Mesenchymal stem cell (in vitro differentiated cells and primary cell): ENCODE measurements around the gene MAT2B.

Experiments used
- DNase-seq: peaks from one replicate; pipeline ENCODE4 v3.0.0-alpha.2; 2013
- H2AFZ ChIP-seq: one replicate; pipeline ENCODE4 v1.6.1; 2013; ENCODE audit warnings: low read depth, mild to moderate bottlenecking, control low read depth, inconsistent platforms, low read length, moderate library complexity
- H2AK5ac ChIP-seq: 2 replicates; pipeline ENCODE4 v1.6.1; 2013; ENCODE audit warnings: low read length, moderate library complexity, mild to moderate bottlenecking, inconsistent platforms; ENCODE audit not compliant: severe bottlenecking
- H2BK120ac ChIP-seq: one replicate; pipeline ENCODE4 v1.6.1; 2013; ENCODE audit warnings: low read depth, mild to moderate bottlenecking, inconsistent platforms, low read length, moderate library complexity
- H2BK12ac ChIP-seq, 2 experiments: one replicate each; pipeline ENCODE4 v1.6.1; 2013; ENCODE audit warnings: inconsistent platforms in 2 of 2, low read length in 2 of 2, mild to moderate bottlenecking in 2 of 2, moderate library complexity in 2 of 2, control low read depth in 1 of 2
- H2BK15ac ChIP-seq: one replicate; pipeline ENCODE4 v1.6.1; 2013; ENCODE audit warnings: mild to moderate bottlenecking, low read depth, inconsistent platforms; ENCODE audit not compliant: poor library complexity, severe bottlenecking
- H2BK5ac ChIP-seq: 2 replicates; pipeline ENCODE4 v1.6.1; 2013; ENCODE audit warnings: low read depth, mild to moderate bottlenecking, low read length, control low read depth, inconsistent platforms; ENCODE audit not compliant: poor library complexity, severe bottlenecking
- H3K14ac ChIP-seq, 2 experiments: one replicate each; pipeline ENCODE4 v1.6.1; 2013; ENCODE audit warnings: inconsistent platforms in 2 of 2, low read length in 2 of 2, control low read depth in 1 of 2, mild to moderate bottlenecking in 1 of 2, moderate library complexity in 1 of 2
- H3K18ac ChIP-seq, 2 experiments: one replicate each; pipeline ENCODE4 v1.6.1; 2013; ENCODE audit warnings: inconsistent platforms in 2 of 2, low read length in 2 of 2, control low read depth in 1 of 2, low read depth in 1 of 2, mild to moderate bottlenecking in 1 of 2
- H3K23ac ChIP-seq, 2 experiments: one replicate each; pipeline ENCODE4 v1.6.1; 2013; ENCODE audit warnings: inconsistent platforms in 2 of 2, low read length in 2 of 2, mild to moderate bottlenecking in 2 of 2, moderate library complexity in 2 of 2, control low read depth in 1 of 2
- H3K27ac ChIP-seq: 2 replicates; pipeline ENCODE4 v1.5.1; 2013; ENCODE audit warnings: mild to moderate bottlenecking, moderate library complexity, low read length, control low read depth, inconsistent platforms; ENCODE audit not compliant: poor library complexity, severe bottlenecking
- H3K27me3 ChIP-seq, 2 experiments: 2 replicates each; pipeline versions ENCODE4 v1.6.1 to v1.7.0; 2013; ENCODE audit warnings: low read length in 2 of 2, mild to moderate bottlenecking in 2 of 2, moderate library complexity in 2 of 2, control low read depth in 1 of 2, inconsistent platforms in 1 of 2; ENCODE audit not compliant: control insufficient read depth in 1 of 2, insufficient read depth in 1 of 2
- H3K36me3 ChIP-seq, 2 experiments: 2 replicates each; pipeline versions ENCODE4 v1.6.1 to v1.7.0; 2013; ENCODE audit warnings: low read length in 2 of 2, control low read depth in 1 of 2, inconsistent platforms in 1 of 2, low read depth in 1 of 2, mild to moderate bottlenecking in 1 of 2; ENCODE audit not compliant: insufficient read depth in 2 of 2, control insufficient read depth in 1 of 2
- H3K4ac ChIP-seq, 2 experiments: one replicate each; pipeline ENCODE4 v1.6.1; 2013; ENCODE audit warnings: inconsistent platforms in 2 of 2, low read length in 2 of 2, mild to moderate bottlenecking in 2 of 2, moderate library complexity in 2 of 2, control low read depth in 1 of 2, low read depth in 1 of 2
- H3K4me1 ChIP-seq: 2 replicates; pipeline ENCODE4 v1.6.1; 2013; ENCODE audit warnings: low read depth, low read length, control low read depth; ENCODE audit not compliant: control insufficient read depth, insufficient read depth
- H3K4me2 ChIP-seq: 2 replicates; pipeline ENCODE4 v1.6.1; 2013; ENCODE audit warnings: low read length, mild to moderate bottlenecking, inconsistent platforms; ENCODE audit not compliant: poor library complexity, severe bottlenecking
- H3K4me3 ChIP-seq, 2 experiments: 2 replicates each; pipeline versions ENCODE4 v1.5.1 to v1.7.0; 2013; ENCODE audit warnings: low read length in 2 of 2, mild to moderate bottlenecking in 2 of 2, control low read depth in 1 of 2, low read depth in 1 of 2; ENCODE audit not compliant: insufficient read depth in 1 of 2
- H3K79me1 ChIP-seq: replicated peaks from 2 replicates; pipeline ENCODE4 v1.6.1; 2013; ENCODE audit warnings: mild to moderate bottlenecking, control low read depth, low read length, inconsistent platforms; ENCODE audit not compliant: poor library complexity, severe bottlenecking
- H3K9ac ChIP-seq: 2 replicates; pipeline ENCODE4 v1.7.0; 2013; ENCODE audit warnings: mild to moderate bottlenecking, low read length, moderate library complexity
- H3K9me3 ChIP-seq: 2 replicates; pipeline ENCODE4 v1.7.0; 2013; ENCODE audit warnings: mild to moderate bottlenecking, low read length; ENCODE audit not compliant: control insufficient read depth
- H4K8ac ChIP-seq: one replicate; pipeline ENCODE4 v1.6.1; 2013; ENCODE audit warnings: inconsistent platforms, mild to moderate bottlenecking, low read length, moderate library complexity
- H4K91ac ChIP-seq: one replicate; pipeline ENCODE4 v1.6.1; 2013; ENCODE audit warnings: mild to moderate bottlenecking, low read length, inconsistent platforms
- WGBS: methylation state at CpG from one replicate; pipeline ENCODE4 v1.1.7; 2013; ENCODE audit warnings: mixed read lengths; 5-methylcytosine and 5-hydroxymethylcytosine counted together

The MAT2B gene

GRCh38 chr5:163467682-163468081 is 37.7 kb upstream of the MAT2B start:
- H3K9ac ChIP-seq = peak overlapping the region; percentile 21
- no peak overlapping the region for H3K23ac ChIP-seq
- H3K4me2 ChIP-seq = no peak overlapping the region
- H3K27ac ChIP-seq = no peak overlapping the region
- H2AK5ac ChIP-seq = no peak overlapping the region
- no peaks in the 10 kb centered on the region for H3K4me1 ChIP-seq
- H4K91ac ChIP-seq = no peak overlapping the region
- H4K8ac ChIP-seq = no peak overlapping the region
- peaks cover 0 to 2% of the 10 kb centered on the region in 2 experiments for H3K36me3 ChIP-seq
- H3K4me3 ChIP-seq = no peak overlapping the region
- no peak for DNase-seq
- WGBS = no CpG with 5 or more reads among the region's 4 CpGs
- no peaks in the 10 kb centered on the region for H3K9me3 ChIP-seq
- H3K18ac ChIP-seq = no peak overlapping the region
- H2AFZ ChIP-seq = no peak overlapping the region
- no peak overlapping the region for H2BK5ac ChIP-seq
- H3K4ac ChIP-seq = no peak overlapping the region
- no peak overlapping the region for H3K14ac ChIP-seq
- no peak overlapping the region for H2BK120ac ChIP-seq
- H2BK12ac ChIP-seq = no peak overlapping the region
- no peaks in the 10 kb centered on the region for H3K27me3 ChIP-seq
- H3K79me1 ChIP-seq = peaks cover 16% of the 10 kb centered on the region
- no peak overlapping the region for H2BK15ac ChIP-seq

DNA sequence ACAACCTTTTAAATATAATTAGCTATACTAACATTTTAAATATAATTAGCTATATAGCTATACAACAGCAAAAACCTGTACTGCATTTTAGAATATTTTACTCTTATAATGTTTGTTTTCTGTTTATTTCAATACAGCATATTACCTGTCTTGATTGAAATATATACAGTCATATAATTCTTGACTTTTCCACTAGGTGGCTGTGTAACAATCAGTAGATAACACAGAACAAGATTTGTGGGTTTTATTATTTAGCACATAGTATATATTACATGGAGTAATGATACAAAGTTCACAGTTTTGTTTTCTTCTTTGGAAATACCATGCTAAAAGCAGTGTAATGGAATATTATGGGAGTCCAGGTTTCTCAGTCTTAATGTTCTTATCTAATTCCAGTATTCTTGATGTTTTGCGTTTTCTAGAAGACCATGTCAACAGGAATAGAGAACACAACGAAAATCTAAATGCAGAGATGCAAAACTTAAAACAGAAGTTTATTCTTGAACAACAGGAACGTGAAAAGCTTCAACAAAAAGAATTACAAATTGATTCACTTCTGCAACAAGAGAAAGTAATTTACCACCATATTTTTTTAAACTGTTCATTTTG is 31.7 kb upstream of the MAT2B start:
- H2BK15ac ChIP-seq = no peak overlapping the region
- H2BK5ac ChIP-seq = no peak overlapping the region
- H3K36me3 ChIP-seq = peaks cover 0 to 7% of the 10 kb centered on the region in 2 experiments
- H3K4me2 ChIP-seq = no peak overlapping the region
- no peak overlapping the region for H4K8ac ChIP-seq
- H3K79me1 ChIP-seq = peaks cover 1% of the 10 kb centered on the region
- H3K4me3 ChIP-seq = no peak overlapping the region
- H2AK5ac ChIP-seq = no peak overlapping the region
- no peak overlapping the region for H3K9ac ChIP-seq
- no peaks in the 10 kb centered on the region for H3K9me3 ChIP-seq
- H3K23ac ChIP-seq = no peak overlapping the region
- H3K4ac ChIP-seq = no peak overlapping the region
- no peak overlapping the region for H3K14ac ChIP-seq
- H2BK12ac ChIP-seq = no peak overlapping the region
- H4K91ac ChIP-seq = no peak overlapping the region
- peak; percentile 38 for DNase-seq
- H3K27ac ChIP-seq = no peak overlapping the region
- no peaks in the 10 kb centered on the region for H3K27me3 ChIP-seq
- H3K4me1 ChIP-seq = no peaks in the 10 kb centered on the region
- H2BK120ac ChIP-seq = no peak overlapping the region
- no peak overlapping the region for H3K18ac ChIP-seq
- H2AFZ ChIP-seq = no peak overlapping the region
- 96% methylated on average over 3 of the region's 3 CpGs for WGBS

GRCh38 chr5:163475411-163475810 is 30.0 kb upstream of the MAT2B start:
- H3K9ac ChIP-seq = no peak overlapping the region
- no peak overlapping the region for H2BK12ac ChIP-seq
- H3K79me1 ChIP-seq = no peaks in the 10 kb centered on the region
- no peak overlapping the region for H2AFZ ChIP-seq
- H2AK5ac ChIP-seq = no peak overlapping the region
- H3K23ac ChIP-seq = no peak overlapping the region
- H2BK120ac ChIP-seq = no peak overlapping the region
- H4K8ac ChIP-seq = no peak overlapping the region
- no peak overlapping the region for H3K4me3 ChIP-seq
- H3K4me1 ChIP-seq = peaks cover 1% of the 10 kb centered on the region
- no peak overlapping the region for H3K4ac ChIP-seq
- H4K91ac ChIP-seq = no peak overlapping the region
- DNase-seq = no peak
- no peak overlapping the region for H3K18ac ChIP-seq
- WGBS = 90% methylated on average over 1 of the region's 2 CpGs
- no peaks in the 10 kb centered on the region for H3K9me3 ChIP-seq
- no peak overlapping the region for H3K4me2 ChIP-seq
- no peak overlapping the region for H2BK5ac ChIP-seq
- H3K36me3 ChIP-seq = peaks cover 0 to 7% of the 10 kb centered on the region in 2 experiments
- no peak overlapping the region for H3K14ac ChIP-seq
- no peak overlapping the region for H3K27ac ChIP-seq
- no peaks in the 10 kb centered on the region for H3K27me3 ChIP-seq
- H2BK15ac ChIP-seq = no peak overlapping the region

- no peak overlapping the region for H2AK5ac ChIP-seq
- H4K8ac ChIP-seq = no peak overlapping the region
- no peak overlapping the region for H3K9ac ChIP-seq
- H3K27me3 ChIP-seq = no peaks in the 10 kb centered on the region
- no peak overlapping the region for H2BK12ac ChIP-seq
- H3K18ac ChIP-seq = no peak overlapping the region
- H3K36me3 ChIP-seq = peaks cover 0 to 4% of the 10 kb centered on the region in 2 experiments
- H3K79me1 ChIP-seq = no peaks in the 10 kb centered on the region
- H3K27ac ChIP-seq = no peak overlapping the region
- no peak overlapping the region for H2AFZ ChIP-seq
- no peak overlapping the region for H3K14ac ChIP-seq
- no peak overlapping the region for H2BK15ac ChIP-seq
- 94% methylated on average over 1 of the region's 2 CpGs for WGBS
- peaks cover 1% of the 10 kb centered on the region for H3K4me1 ChIP-seq
- H3K4ac ChIP-seq = no peak overlapping the region
- H2BK120ac ChIP-seq = no peak overlapping the region
- H3K9me3 ChIP-seq = no peaks in the 10 kb centered on the region
- no peak overlapping the region for H4K91ac ChIP-seq
- no peak overlapping the region for H3K23ac ChIP-seq
- peak overlapping the region; percentile 22 for H3K4me2 ChIP-seq
- DNase-seq = no peak
- no peak overlapping the region for H2BK5ac ChIP-seq
- no peak overlapping the region for H3K4me3 ChIP-seq
Measured at GRCh38 chr5:163478126-163478981, 27.1 kb upstream of the MAT2B start.
